Activated CD4-positive, alpha-beta T cell treated with anti-CD3 and anti-CD28 coated beads, Interleukin-2, amount 50 U/mL, for 16 hours (primary cell): ENCODE results near the gene MRGPRE.
"Not testable (repeated sequence)": the region's sequence is repeated elsewhere in the genome, so short reads cannot be mapped to it uniquely, and the experiment has no call there.

Experiments used
- DNase-seq: peaks from one replicate; pipeline ENCODE4 v3.0.0-alpha.2; 2020

Gene MRGPRE

GRCh38 chr11:3231851-3232744, at the start of gene MRGPRE:
Gene MRGPRE, minus strand, starts transcription at chr11:3232417. Its CDS starts 3,618 bp downstream, at chr11:3228799.
- DNase-seq, result no peak

- not testable (repeated sequence) for DNase-seq
Measured at GRCh38 chr11:3281146-3281545, 48.9 kb upstream of the MRGPRE start.

- DNase-seq, result not testable (repeated sequence)
Measured at GRCh38 chr11:3280662-3281061, 48.4 kb upstream of the MRGPRE start.

- DNase-seq, result not testable (repeated sequence)
Measured at GRCh38 chr11:3278922-3279321, 46.7 kb upstream of the MRGPRE start.

- DNase-seq, result not testable (repeated sequence)
Measured at GRCh38 chr11:3273629-3274028, 41.4 kb upstream of the MRGPRE start.

- DNase-seq, result not testable (repeated sequence)
Measured at GRCh38 chr11:3262548-3262947, 30.3 kb upstream of the MRGPRE start.

- not testable (repeated sequence) for DNase-seq
Measured at GRCh38 chr11:3261831-3262230, 29.6 kb upstream of the MRGPRE start.

GRCh38 chr11:3257509-3257908, 25.3 kb upstream of the MRGPRE start:
- DNase-seq, result not testable (repeated sequence)

- not testable (repeated sequence) for DNase-seq
Measured at GRCh38 chr11:3255241-3255640, 23.0 kb upstream of the MRGPRE start.

- DNase-seq, result not testable (repeated sequence)
Measured at GRCh38 chr11:3254773-3255172, 22.6 kb upstream of the MRGPRE start.

GRCh38 chr11:3245071-3245470, 12.9 kb upstream of the MRGPRE start:
- DNase-seq, result no peak

GRCh38 chr11:3243880-3244279, 11.7 kb upstream of the MRGPRE start:
- DNase-seq, result no peak

GRCh38 chr11:3237119-3237518, 4.9 kb upstream of the MRGPRE start:
- no peak for DNase-seq

- no peak for DNase-seq
Measured at GRCh38 chr11:3234846-3235245, 2.6 kb upstream of the MRGPRE start.

- DNase-seq, result no peak
Measured at GRCh38 chr11:3232956-3233355, 739 bp upstream of the MRGPRE start.

- no peak for DNase-seq
Measured at GRCh38 chr11:3231550-3231850, 717 bp downstream of the MRGPRE start.

- no peak for DNase-seq
Measured at GRCh38 chr11:3230636-3231549, 1.3 kb downstream of the MRGPRE start.

GRCh38 chr11:3229673-3230630, 2.3 kb downstream of the MRGPRE start:
- DNase-seq, result no peak

- no peak for DNase-seq
Measured at GRCh38 chr11:3228445-3228829, 3.8 kb downstream of the MRGPRE start.

- no peak for DNase-seq
Measured at GRCh38 chr11:3227568-3228444, 4.4 kb downstream of the MRGPRE start.

- DNase-seq, result no peak
Measured at GRCh38 chr11:3226846-3227567, 5.2 kb downstream of the MRGPRE start.
